Inflammatory macrophage treated with lipopolysaccharide for 4 hours (primary cell): ENCODE data around the gene PLXDC1.
"Not testable (repeated sequence)": the region's sequence is repeated elsewhere in the genome, so short reads cannot be mapped to it uniquely, and the experiment has no call there.

ENCODE experiments used
- DNase-seq: peaks from one replicate; pipeline ENCODE4 v3.0.0-alpha.2; 2020

The PLXDC1 gene

GRCh38 chr17:39122991-39123390 lies 28.4 kb downstream of the PLXDC1 start:
- DNase-seq: peak; percentile 70

GRCh38 chr17:39121919-39122318 lies 29.5 kb downstream of the PLXDC1 start:
- not testable (repeated sequence) for DNase-seq

GRCh38 chr17:39118674-39119419 lies 32.6 kb downstream of the PLXDC1 start:
- DNase-seq: peak; percentile 94

GRCh38 chr17:39116224-39116623 lies 35.2 kb downstream of the PLXDC1 start:
- no peak for DNase-seq

GRCh38 chr17:39115135-39115534 lies 36.3 kb downstream of the PLXDC1 start:
- no peak for DNase-seq

- no peak for DNase-seq
Observed at GRCh38 chr17:39114723-39115122, 36.7 kb downstream of the PLXDC1 start.

GRCh38 chr17:39113871-39114270 lies 37.6 kb downstream of the PLXDC1 start:
- DNase-seq: no peak

GRCh38 chr17:39110435-39111136 lies 40.9 kb downstream of the PLXDC1 start:
- DNase-seq: no peak

- no peak for DNase-seq
Observed at GRCh38 chr17:39108461-39109375, 42.7 kb downstream of the PLXDC1 start.

GRCh38 chr17:39107973-39108372 lies 43.5 kb downstream of the PLXDC1 start:
- no peak for DNase-seq

GRCh38 chr17:39107155-39107554 lies 44.3 kb downstream of the PLXDC1 start:
- no peak for DNase-seq

GRCh38 chr17:39105705-39106104 lies 45.7 kb downstream of the PLXDC1 start:
- no peak for DNase-seq

- DNase-seq: no peak
Observed at GRCh38 chr17:39104657-39105056, 46.8 kb downstream of the PLXDC1 start.

- no peak for DNase-seq
Observed at GRCh38 chr17:39104046-39104445, 47.4 kb downstream of the PLXDC1 start.

- DNase-seq: no peak
Observed at GRCh38 chr17:39101091-39101490, 50.3 kb downstream of the PLXDC1 start.

GRCh38 chr17:39100530-39100929 lies 50.9 kb downstream of the PLXDC1 start:
- no peak for DNase-seq

GRCh38 chr17:39099663-39100286 lies 51.7 kb downstream of the PLXDC1 start:
- no peak for DNase-seq

- DNase-seq: peak; percentile 16
Observed at GRCh38 chr17:39098588-39098987, 52.8 kb downstream of the PLXDC1 start.

- DNase-seq: no peak
Observed at GRCh38 chr17:39097537-39097936, 53.9 kb downstream of the PLXDC1 start.

GRCh38 chr17:39097150-39097519 lies 54.3 kb downstream of the PLXDC1 start:
- no peak for DNase-seq

GRCh38 chr17:39096508-39097149 lies 54.8 kb downstream of the PLXDC1 start:
- peak; percentile 10 for DNase-seq

- DNase-seq: no peak
Observed at GRCh38 chr17:39095309-39095686, 56.1 kb downstream of the PLXDC1 start.
